HG02943 (cell line): ENCODE data around the gene MACROH2A1.

Source experiments
- ATAC-seq: cut with Tn5 transposase; IDR thresholded peaks from one replicate; pipeline ENCODE4 v1.9.1; 2021; ENCODE audit warnings: mild to moderate bottlenecking, low read depth, moderate library complexity; ENCODE audit not compliant: unreplicated experiment

MACROH2A1 gene

GRCh38 chr5:135320718-135321484 lies 78.1 kb downstream of the MACROH2A1 start:
- ATAC-seq = no peak

DNA sequence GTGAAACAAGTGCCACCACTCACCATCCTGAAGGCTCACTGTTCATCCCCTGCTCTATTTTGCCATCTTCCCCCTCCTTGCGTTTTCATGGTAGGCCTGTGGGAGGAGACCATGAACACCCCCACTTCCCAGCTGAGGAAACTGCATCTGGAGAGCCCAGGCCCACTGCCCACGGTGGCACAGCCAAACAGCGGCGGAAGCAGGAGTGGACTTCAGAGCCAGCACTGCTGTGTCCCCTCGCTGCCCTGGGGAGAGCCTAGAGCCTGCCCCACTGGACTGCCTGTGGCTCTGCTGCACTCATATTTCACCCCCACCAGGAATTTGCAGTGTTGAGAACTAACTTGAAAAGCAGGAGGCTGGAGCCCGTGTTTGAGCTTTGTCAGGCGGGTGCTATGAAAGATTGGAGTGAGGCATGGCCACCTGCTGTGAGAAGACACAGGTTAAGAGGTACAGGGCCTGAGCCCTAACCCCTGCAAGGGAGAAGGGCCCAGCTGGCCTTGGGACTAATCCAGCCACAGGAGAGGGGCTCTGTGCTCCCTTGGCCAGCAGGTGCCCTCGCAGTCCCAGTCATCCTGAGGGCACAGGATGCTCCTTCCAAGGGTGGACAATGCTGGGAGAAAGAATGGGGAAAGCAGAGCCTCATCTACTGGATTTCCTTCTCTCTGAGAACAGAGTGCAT lies 79.0 kb downstream of the MACROH2A1 start:
- no peak for ATAC-seq

DNA sequence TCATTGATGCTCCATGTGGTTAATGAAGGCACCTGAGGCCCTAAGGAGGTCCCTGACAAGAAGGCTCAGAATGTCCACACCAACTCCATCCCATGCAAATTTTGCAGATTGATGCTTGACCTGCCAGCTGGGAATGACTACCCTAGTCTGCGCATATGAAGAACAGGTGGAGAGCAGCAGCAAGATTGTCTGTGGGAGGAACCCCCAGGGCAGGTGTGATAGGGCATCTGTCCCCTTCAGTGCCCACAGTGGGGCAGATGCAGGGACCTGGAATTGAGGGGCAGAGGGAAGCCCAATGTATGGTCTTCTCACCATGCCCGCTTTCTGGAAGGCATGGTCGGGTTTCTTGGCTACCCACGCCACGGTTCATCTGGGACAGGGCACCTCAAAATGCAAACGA lies 79.6 kb downstream of the MACROH2A1 start:
- no peak for ATAC-seq

DNA sequence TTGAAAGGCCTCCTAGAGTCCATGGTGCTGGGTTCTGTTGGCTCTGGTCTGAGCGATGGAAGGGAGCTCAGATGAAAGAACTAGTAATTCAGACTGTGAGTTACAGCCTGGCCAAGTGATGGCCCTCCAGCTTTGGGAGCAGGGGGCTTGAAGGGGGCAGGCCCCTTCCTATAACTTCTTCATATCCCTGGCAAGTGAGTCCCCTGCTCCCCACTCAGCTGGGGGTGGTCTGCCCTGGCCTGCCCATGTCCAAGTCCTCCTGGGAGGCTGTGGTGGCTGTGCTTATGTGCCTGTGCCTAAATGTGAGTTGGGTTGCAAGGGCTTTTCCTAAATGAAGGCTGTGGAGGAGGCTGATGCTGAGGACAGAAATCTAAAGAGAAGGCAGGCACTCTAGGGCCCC lies 80.1 kb downstream of the MACROH2A1 start:
- no peak for ATAC-seq

- ATAC-seq = no peak
These were observed 81.0 kb downstream of the MACROH2A1 start for GRCh38 chr5:135318037-135318436.

GRCh38 chr5:135317286-135317685 lies 81.7 kb downstream of the MACROH2A1 start:
- ATAC-seq = no peak

DNA sequence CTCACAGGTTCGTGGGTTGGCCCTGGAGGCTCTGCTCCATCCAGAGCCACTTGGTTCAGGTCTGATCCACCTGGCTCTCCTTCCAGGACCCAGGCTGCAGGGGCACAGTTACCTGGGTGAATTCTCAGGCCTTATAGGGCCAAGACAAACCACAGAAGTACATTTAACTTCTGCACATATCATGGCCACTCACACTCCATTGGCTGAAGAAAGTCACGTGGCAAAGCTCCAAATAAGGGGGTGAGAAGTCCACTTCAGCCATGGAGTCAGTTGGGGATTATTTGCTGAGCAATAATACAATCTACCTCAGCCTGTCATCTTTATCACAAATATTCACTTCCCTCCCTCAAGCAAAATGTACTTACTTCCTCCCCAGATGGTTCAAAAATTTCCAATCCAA lies 83.6 kb downstream of the MACROH2A1 start:
- ATAC-seq = no peak

DNA sequence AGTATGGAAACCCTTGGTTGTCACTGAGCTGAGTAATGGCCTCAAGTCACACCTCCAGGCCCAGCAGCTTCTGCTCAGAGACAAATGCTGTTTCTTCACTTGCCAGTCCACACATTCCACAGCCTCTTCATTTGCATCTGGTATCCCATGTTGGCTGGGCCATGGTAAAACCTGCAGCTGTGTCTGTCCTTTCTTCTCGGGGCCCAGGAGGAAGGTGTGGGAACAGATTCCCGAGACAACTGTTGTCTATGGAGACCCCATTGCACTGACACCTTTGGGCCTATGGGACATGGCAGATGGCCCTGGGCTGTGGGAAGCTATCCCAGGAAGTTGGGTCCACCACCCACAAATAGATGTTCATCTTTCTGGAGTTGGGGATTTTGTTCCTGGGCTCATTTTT lies 85.1 kb downstream of the MACROH2A1 start:
- ATAC-seq = no peak

GRCh38 chr5:135313405-135313804 lies 85.6 kb downstream of the MACROH2A1 start:
- no peak for ATAC-seq

GRCh38 chr5:135312255-135312935 lies 86.6 kb downstream of the MACROH2A1 start:
- ATAC-seq = no peak

DNA sequence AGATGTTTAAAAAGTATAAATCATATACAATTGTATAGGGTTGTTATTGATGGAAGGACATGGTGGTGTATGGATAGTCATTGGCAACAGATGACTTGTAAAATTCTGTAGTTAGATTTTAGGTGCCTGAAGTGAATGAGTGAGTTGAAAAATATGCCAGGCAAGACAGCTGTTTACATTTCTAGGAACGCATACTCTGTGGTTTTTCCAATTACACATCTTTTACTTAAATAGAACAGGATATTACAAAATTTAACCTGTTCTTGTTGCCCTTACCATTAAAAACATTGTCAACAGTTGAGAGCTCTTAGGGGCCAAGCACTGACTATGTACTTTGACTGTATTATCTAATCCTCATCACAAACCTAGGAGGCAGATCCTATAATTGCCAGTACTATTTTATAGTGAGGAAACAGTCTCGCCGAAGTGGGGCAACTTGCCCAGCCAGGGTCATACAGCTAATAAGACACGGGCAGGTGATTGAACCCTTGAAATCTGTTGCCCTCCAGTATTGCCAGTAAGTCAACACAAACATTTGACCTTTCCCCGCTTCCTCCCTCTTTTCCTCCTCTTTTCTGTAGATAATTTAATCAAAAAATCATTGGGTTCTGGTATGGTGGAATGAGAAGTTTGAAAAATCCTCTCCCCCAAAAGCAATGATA lies 88.6 kb downstream of the MACROH2A1 start:
- no peak for ATAC-seq

- no peak for ATAC-seq
These were observed 89.4 kb downstream of the MACROH2A1 start for GRCh38 chr5:135309391-135310327.

DNA sequence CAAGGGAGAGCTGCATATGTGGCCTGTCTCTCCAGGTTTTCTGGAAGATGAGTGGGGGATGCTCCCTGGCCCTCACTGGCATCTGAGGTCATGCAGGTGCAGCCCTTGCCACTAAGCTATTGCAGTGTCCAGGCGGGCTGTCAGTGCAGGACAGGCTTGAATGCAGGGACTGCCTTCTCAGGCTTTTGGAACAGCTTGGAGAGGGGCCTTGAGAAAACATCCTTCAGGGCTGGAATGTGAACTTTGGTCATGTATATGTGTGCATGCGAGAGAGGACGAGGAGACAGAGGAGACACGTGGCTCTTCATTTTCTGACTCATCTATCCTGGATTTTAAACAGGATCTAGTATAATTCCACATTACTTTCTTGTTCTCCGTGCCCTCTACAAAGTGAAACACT lies 90.3 kb downstream of the MACROH2A1 start:
- no peak for ATAC-seq

DNA sequence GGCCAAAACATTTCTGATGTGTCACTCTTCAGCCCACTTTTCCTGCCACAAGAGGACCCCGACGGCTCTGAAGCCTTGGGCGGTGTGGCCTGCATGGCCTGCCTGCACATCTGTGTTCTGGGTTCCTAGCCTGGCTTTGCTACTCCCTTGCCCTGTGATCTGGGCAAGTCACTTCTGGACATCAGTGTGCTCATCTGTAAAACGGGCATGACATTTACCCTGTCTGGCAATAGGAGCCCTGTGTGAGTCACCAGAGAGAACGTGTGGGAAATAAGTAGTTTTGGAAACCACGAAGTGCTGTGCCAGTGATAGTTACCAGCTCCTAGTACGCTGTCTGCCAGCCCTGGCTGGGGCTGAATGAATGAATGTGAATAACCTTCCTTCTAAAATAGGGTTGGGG lies 90.8 kb downstream of the MACROH2A1 start:
- ATAC-seq = no peak

DNA sequence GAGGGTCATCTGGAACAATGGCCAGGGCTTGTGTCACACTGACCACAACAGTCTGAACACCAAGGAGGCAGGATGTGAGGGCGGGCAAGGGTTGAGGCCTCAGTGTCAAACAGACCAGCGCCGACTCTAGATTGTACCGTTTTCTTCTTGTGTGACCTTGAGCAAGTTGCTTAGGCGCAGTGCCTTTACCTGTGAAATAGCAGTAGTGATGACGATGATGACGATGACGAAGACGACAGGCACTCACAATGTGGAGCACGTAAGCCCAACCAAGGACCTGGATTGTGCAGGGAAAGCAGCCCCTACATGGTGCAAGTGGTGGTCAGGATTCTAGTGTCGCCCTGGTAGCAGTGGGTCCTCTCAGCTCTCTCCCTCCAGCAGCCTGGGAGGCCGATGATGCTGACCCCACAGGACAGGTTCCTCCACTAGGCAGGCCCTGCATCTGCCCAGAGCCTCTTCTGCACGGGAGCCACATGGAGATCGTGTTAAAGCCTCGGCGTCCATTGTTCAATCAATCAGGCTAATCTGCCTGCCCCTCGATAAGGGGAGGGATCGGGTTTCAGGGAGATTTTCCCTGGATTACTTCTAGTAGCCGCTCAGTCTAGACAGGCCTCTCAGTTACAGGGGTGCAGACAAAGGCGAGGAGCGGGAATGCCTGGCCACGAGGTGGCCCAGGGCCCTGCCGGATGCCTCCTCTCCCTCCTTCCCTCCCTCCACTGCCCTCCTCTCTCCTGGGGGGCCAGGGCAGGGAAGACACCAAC lies 91.7 kb downstream of the MACROH2A1 start:
- no peak for ATAC-seq

DNA sequence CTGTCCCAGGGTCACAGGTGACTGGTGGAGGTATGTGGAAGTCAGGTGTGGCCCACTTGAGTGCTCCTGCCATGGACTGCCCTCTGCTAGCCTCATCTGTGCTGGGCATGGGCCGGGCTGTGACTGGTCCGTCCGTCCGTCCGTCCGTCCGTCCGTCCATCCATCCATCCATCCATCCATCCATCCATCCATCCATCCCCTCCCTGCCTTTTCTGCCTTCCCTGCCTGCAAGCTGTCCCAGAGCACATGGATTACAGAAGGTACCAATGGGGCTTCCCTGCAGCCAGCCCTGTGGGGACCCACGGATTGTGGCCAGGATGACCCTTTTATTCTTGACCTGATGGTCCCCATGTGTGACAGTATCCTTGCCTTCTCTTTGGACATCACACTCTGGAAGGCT lies 92.5 kb downstream of the MACROH2A1 start:
- no peak for ATAC-seq

- ATAC-seq = no peak
These were observed 94.4 kb downstream of the MACROH2A1 start for GRCh38 chr5:135304352-135305221.

- ATAC-seq = no peak
These were observed 95.4 kb downstream of the MACROH2A1 start for GRCh38 chr5:135303582-135304173.
